HCT116 (cell line): ENCODE results near the gene FSD1L. TPM values are rescaled to one million over a fixed set of nuclear protein-coding genes. Genes with fewer than 3 reads are reported as not detected.

Experiments
- ATAC-seq: fragments of 200-7000 bp; cut with Tn5 transposase; 2 replicates; pipeline ENCODE4 v1.9.1; 2020; ENCODE audit warnings: mild to moderate bottlenecking, moderate library complexity
- BruUV-seq: library from RNA; stranded (reverse); fragments of 400-500 nt; replicated peaks from 2 replicates; lab custom pipeline; 2021; lab: Mats Ljungman, UMichigan
- CTCF ChIA-PET: fragments of 300-600 bp; sonication (Branson Sonifier 250); formaldehyde crosslinking; loops from one replicate; lab custom pipeline; 2021; ENCODE audit warnings: antibody characterized with exemption; lab: Charles Lee
- POLR2A ChIA-PET: fragments of 300-600, 350-600 bp; sonication (Branson Sonifier 250); formaldehyde crosslinking; loops from one replicate; lab custom pipeline; 2021; ENCODE audit warnings: antibody characterized with exemption; lab: Charles Lee
- RAD21 ChIA-PET, 2 experiments: fragments of 300-600 bp; sonication (Branson Sonifier 250); formaldehyde crosslinking; loops; one replicate each; lab custom pipeline; 2023; ENCODE audit warnings: low total read pairs in 2 of 2; ENCODE audit not compliant: uncharacterized antibody in 2 of 2, unreplicated experiment in 2 of 2, low non-redundant PET in 1 of 2; lab: Charles Lee
- DNase-seq: peaks from one replicate; pipeline ENCODE4 v3.0.0-alpha.2; 2010; ENCODE audit warnings: low read depth, low spot score
- H2AFZ ChIP-seq: fragments of 200-600 bp; shearing (Covaris generic), sonication (generic); 2 replicates; pipeline ENCODE4 v1.6.1; 2017; ENCODE audit warnings: low read depth, mixed run types, mixed read lengths, antibody characterized with exemption, low read length; ENCODE audit not compliant: poor library complexity, severe bottlenecking
- H3K27ac ChIP-seq: 2 replicates; pipeline ENCODE4 v1.5.1; 2012; ENCODE audit warnings: low read depth, low read length
- H3K27me3 ChIP-seq: fragments of 200-600 bp; sonication (generic); 2 replicates; pipeline ENCODE4 v1.6.1; 2016; ENCODE audit warnings: mixed run types, low read length, mixed read lengths; ENCODE audit not compliant: insufficient read depth
- H3K36me3 ChIP-seq, 2 experiments: fragments of 200-500 bp in 1 of 2; fragments of 200-600 bp in 1 of 2; sonication (Bioruptor generic) in 1 of 2; sonication (generic) in 1 of 2; 2 replicates each; pipeline versions ENCODE4 v1.5.1 to v1.6.1; 2014 to 2016; ENCODE audit warnings: low read length in 2 of 2, inconsistent platforms in 1 of 2, mixed read lengths in 1 of 2, mixed run types in 1 of 2; ENCODE audit not compliant: insufficient read depth in 2 of 2, control insufficient read depth in 1 of 2
- H3K4me1 ChIP-seq, 2 experiments: fragments of 200-600 bp in 1 of 2; sonication (generic) in 1 of 2; 2 replicates each; pipeline versions ENCODE4 v1.5.1 to v1.6.1; 2012 to 2017; ENCODE audit warnings: low read length in 2 of 2, inconsistent platforms in 1 of 2, mild to moderate bottlenecking in 1 of 2, mixed read lengths in 1 of 2, mixed run types in 1 of 2, moderate library complexity in 1 of 2; ENCODE audit not compliant: insufficient read depth in 2 of 2, control insufficient read depth in 1 of 2
- H3K4me2 ChIP-seq: fragments of 200-600 bp; sonication (generic); 2 replicates; pipeline ENCODE4 v1.6.1; 2017; ENCODE audit warnings: mixed run types, low read length, mixed read lengths
- H3K4me3 ChIP-seq, 2 experiments: fragments of 200-600 bp in 1 of 2; sonication (generic) in 1 of 2; replicated peaks in 1 of 2; 2 replicates each; pipeline ENCODE4 v1.5.1; 2011 to 2016; ENCODE audit warnings: low read length in 2 of 2, control low read depth in 1 of 2, low read depth in 1 of 2, mild to moderate bottlenecking in 1 of 2, mixed read lengths in 1 of 2, mixed run types in 1 of 2
- H3K79me2 ChIP-seq: fragments of 200-600 bp; sonication (generic); 2 replicates; pipeline ENCODE4 v1.6.1; 2017; ENCODE audit warnings: mild to moderate bottlenecking, mixed run types, low read length, moderate library complexity, mixed read lengths; ENCODE audit not compliant: insufficient read depth
- H3K9ac ChIP-seq: fragments of 200-600 bp; sonication (generic); 2 replicates; pipeline ENCODE4 v1.6.1; 2016; ENCODE audit warnings: low read length, mixed read lengths
- H3K9me2 ChIP-seq: fragments of 200-600 bp; sonication (generic), shearing (Covaris generic); 2 replicates; pipeline ENCODE4 v1.6.1; 2017; ENCODE audit warnings: mixed run types, mild to moderate bottlenecking, moderate library complexity; ENCODE audit not compliant: insufficient read depth
- H3K9me3 ChIP-seq, 2 experiments: fragments of 200-500 bp in 1 of 2; fragments of 200-600 bp in 1 of 2; sonication (Bioruptor generic) in 1 of 2; sonication (generic) in 1 of 2; 2 replicates each; pipeline ENCODE4 v1.6.1; 2014 to 2017; ENCODE audit warnings: low read length in 2 of 2, mixed read lengths in 2 of 2, inconsistent platforms in 1 of 2, low read depth in 1 of 2, mild to moderate bottlenecking in 1 of 2, mixed run types in 1 of 2, moderate library complexity in 1 of 2; ENCODE audit not compliant: control insufficient read depth in 1 of 2, insufficient read depth in 1 of 2
- H4K20me1 ChIP-seq: fragments of 200-600 bp; sonication (generic), shearing (Covaris generic); 2 replicates; pipeline ENCODE4 v1.6.1; 2017; ENCODE audit warnings: mixed run types, mild to moderate bottlenecking, moderate library complexity; ENCODE audit not compliant: insufficient read depth
- CBX3 ChIP-seq: IDR thresholded peaks from 2 replicates; pipeline ENCODE4 v1.6.1; 2012; ENCODE audit warnings: low read depth
- EGR1 ChIP-seq: IDR thresholded peaks from 2 replicates; pipeline ENCODE4 v1.6.1; 2012; ENCODE audit warnings: low read depth
- ELF1 ChIP-seq: IDR thresholded peaks from 2 replicates; pipeline ENCODE4 v1.6.1; 2012; ENCODE audit warnings: low read depth, borderline replicate concordance
- EZH2 ChIP-seq: fragments of 200-600 bp; sonication (generic); IDR thresholded peaks from 2 replicates; pipeline ENCODE4 v1.6.1; 2017; ENCODE audit warnings: antibody characterized with exemption, mixed run types
- EZH2phosphoT487 ChIP-seq: fragments of 200-600 bp; IDR thresholded peaks from 2 replicates; pipeline ENCODE4 v1.6.1; 2018; ENCODE audit warnings: antibody characterized with exemption, borderline replicate concordance
- FOSL1 ChIP-seq: IDR thresholded peaks from 2 replicates; pipeline ENCODE4 v1.6.1; 2012; ENCODE audit warnings: low read depth
- POLR2A ChIP-seq: IDR thresholded peaks from 2 replicates; pipeline ENCODE4 v1.7.0; 2011; ENCODE audit warnings: borderline replicate concordance; ENCODE audit not compliant: insufficient read depth, insufficient read length; ENCODE audit errors: extremely low read depth
- RAD21 ChIP-seq: IDR thresholded peaks from 2 replicates; pipeline ENCODE4 v1.6.1; 2012; ENCODE audit warnings: low read depth, mild to moderate bottlenecking
- SIN3A ChIP-seq: IDR thresholded peaks from 2 replicates; pipeline ENCODE4 v1.6.1; 2012; ENCODE audit warnings: low read depth
- SP1 ChIP-seq: IDR thresholded peaks from 2 replicates; pipeline ENCODE4 v1.6.1; 2012; ENCODE audit warnings: low read depth
- YY1 ChIP-seq: IDR thresholded peaks from 2 replicates; pipeline ENCODE4 v1.6.1; 2011; ENCODE audit warnings: low read length, low read depth, moderate library complexity, mild to moderate bottlenecking; ENCODE audit not compliant: insufficient replicate concordance; ENCODE audit errors: extremely low read depth
- ZFX ChIP-seq: fragments of 450-650 bp; IDR thresholded peaks from 2 replicates; pipeline ENCODE4 v1.6.1; 2017
- ZNF274 ChIP-seq: fragments of 200-500 bp; sonication (Bioruptor generic); IDR thresholded peaks from 2 replicates; pipeline ENCODE4 v1.6.1; 2014; ENCODE audit warnings: mild to moderate bottlenecking, low read depth, low read length, inconsistent platforms
- intact Hi-C: fragments of 100-400 bp; cut with micrococcal nuclease; formaldehyde crosslinking; loops from 2 replicates; pipeline ENCODE4 v1.10.0; 2022
- total RNA-seq: library from RNA; stranded (reverse); gene quantifications from one replicate; pipeline ENCODE4 v1.2.1, GENCODE V29; 2021; ENCODE audit not compliant: unreplicated experiment
- TF ChIP-seq, protein P1 (sequence below): IDR thresholded peaks from 2 replicates; pipeline ENCODE4 v1.6.1; 2011; ENCODE audit warnings: mild to moderate bottlenecking, low read length, moderate library complexity; ENCODE audit not compliant: insufficient replicate concordance; ENCODE audit errors: extremely low read depth
- TF ChIP-seq, protein P2 (sequence below): IDR thresholded peaks from 2 replicates; pipeline ENCODE4 v1.6.1; 2012; ENCODE audit warnings: low read depth

The FSD1L gene
- total RNA-seq, 1 experiment from 2014 or later, result 5.5 TPM

DNA sequence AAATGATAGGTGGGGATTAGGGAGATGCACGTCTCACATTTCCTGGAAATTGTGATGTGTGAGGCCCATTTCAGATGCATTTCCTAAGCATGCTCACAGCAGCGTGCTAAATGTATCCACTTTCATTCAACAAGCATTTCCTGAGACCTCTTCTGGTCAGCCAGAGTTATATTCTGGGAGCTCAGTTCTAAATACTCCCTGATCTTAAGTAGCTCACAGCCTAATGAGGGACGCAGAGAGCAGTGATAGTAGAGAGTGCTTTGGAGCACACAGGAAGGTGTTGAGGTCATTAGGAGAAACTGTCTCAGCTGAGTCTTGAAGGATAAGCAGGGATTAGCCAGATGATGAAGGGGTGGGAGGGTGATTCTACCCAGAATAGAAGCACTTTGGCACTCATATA, 46.2 kb upstream of the FSD1L start:
- POLR2A ChIA-PET, result no interaction called here

DNA sequence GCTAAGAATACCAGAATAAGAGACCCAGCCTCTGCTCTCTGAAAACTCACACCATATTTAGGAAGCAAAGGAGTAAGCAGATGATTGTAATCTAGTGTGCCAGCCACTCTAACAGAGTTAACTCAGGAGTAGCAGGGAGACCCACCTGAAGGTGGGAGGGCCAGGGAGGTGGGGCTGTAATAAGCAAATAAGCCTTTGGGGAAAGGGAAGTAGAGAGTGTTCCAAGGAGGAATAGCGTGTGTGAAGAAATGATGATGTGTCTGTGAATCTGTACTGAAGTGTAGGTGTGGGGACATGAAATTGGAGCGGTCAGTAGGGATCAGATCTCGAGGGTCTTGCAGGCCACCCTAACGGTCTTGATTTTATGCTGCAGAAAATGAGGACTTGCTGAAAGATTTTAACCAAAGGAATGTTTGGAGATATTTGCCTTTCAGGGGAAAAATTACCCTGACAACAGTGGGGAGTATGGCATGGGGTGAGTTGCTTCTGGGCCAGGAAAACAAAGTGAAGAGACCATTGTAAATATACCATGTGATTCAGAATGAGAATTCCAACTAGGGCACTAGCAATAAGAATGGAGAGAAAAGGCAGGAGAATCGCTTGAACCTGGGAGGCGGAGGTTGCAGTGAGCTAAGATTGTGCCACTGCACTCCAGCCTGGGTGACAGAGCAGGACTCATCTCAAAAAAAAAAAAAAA, 44.1 kb upstream of the FSD1L start:
- no peak overlapping the region for H3K9ac ChIP-seq
- H3K9me3 ChIP-seq, result no peaks in the 10 kb centered on the region
- no peak overlapping the region for H2AFZ ChIP-seq
- H3K36me3 ChIP-seq, result no peaks in the 10 kb centered on the region
- ChIA-PET CTCF (interaction anchor here (0.6 kb wide), 1 partner anchor 287 kb away, joined by 3 read pairs; no protein-coding TSS in a partner anchor), POLR2A (no interaction called here)
- no TSS peak for BruUV-seq
- intact Hi-C loops, result no loop called here
- H3K4me1 ChIP-seq, result no peaks in the 10 kb centered on the region
- TF ChIP-seq, protein P1, sequence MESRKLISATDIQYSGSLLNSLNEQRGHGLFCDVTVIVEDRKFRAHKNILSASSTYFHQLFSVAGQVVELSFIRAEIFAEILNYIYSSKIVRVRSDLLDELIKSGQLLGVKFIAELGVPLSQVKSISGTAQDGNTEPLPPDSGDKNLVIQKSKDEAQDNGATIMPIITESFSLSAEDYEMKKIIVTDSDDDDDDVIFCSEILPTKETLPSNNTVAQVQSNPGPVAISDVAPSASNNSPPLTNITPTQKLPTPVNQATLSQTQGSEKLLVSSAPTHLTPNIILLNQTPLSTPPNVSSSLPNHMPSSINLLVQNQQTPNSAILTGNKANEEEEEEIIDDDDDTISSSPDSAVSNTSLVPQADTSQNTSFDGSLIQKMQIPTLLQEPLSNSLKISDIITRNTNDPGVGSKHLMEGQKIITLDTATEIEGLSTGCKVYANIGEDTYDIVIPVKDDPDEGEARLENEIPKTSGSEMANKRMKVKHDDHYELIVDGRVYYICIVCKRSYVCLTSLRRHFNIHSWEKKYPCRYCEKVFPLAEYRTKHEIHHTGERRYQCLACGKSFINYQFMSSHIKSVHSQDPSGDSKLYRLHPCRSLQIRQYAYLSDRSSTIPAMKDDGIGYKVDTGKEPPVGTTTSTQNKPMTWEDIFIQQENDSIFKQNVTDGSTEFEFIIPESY, result no peak
- TF ChIP-seq SP1 (no peak), FOSL1 (no peak), CBX3 (no peak), ZNF274 (no peak), YY1 (no peak), RAD21 (no peak), EZH2 (no peak), ZFX (no peak), EGR1 (no peak), EZH2phosphoT487 (no peak), ELF1 (no peak), SIN3A (no peak)
- TF ChIP-seq, protein P2, sequence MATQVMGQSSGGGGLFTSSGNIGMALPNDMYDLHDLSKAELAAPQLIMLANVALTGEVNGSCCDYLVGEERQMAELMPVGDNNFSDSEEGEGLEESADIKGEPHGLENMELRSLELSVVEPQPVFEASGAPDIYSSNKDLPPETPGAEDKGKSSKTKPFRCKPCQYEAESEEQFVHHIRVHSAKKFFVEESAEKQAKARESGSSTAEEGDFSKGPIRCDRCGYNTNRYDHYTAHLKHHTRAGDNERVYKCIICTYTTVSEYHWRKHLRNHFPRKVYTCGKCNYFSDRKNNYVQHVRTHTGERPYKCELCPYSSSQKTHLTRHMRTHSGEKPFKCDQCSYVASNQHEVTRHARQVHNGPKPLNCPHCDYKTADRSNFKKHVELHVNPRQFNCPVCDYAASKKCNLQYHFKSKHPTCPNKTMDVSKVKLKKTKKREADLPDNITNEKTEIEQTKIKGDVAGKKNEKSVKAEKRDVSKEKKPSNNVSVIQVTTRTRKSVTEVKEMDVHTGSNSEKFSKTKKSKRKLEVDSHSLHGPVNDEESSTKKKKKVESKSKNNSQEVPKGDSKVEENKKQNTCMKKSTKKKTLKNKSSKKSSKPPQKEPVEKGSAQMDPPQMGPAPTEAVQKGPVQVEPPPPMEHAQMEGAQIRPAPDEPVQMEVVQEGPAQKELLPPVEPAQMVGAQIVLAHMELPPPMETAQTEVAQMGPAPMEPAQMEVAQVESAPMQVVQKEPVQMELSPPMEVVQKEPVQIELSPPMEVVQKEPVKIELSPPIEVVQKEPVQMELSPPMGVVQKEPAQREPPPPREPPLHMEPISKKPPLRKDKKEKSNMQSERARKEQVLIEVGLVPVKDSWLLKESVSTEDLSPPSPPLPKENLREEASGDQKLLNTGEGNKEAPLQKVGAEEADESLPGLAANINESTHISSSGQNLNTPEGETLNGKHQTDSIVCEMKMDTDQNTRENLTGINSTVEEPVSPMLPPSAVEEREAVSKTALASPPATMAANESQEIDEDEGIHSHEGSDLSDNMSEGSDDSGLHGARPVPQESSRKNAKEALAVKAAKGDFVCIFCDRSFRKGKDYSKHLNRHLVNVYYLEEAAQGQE, result no peak
- TF ChIP-seq, all 23 proteins: peak for 0
- no peak for DNase-seq
- Histone ChIP-seq H3K4me3 (no peak overlapping the region), H3K27ac (no peak overlapping the region), H4K20me1 (no peaks in the 10 kb centered on the region), H3K27me3 (no peaks in the 10 kb centered on the region), H3K79me2 (no peaks in the 10 kb centered on the region), H3K4me2 (no peak overlapping the region), H3K9me2 (no peaks in the 10 kb centered on the region)
- RAD21 ChIA-PET, result no interaction called here
- ATAC-seq, result no peak

More for the DNA sequence above, 46.2 kb upstream of the FSD1L start:
- DNase-seq (no peak), ATAC-seq (no peak)
- H3K79me2 ChIP-seq, result no peaks in the 10 kb centered on the region
- no peak overlapping the region for H3K9ac ChIP-seq
- no peaks in the 10 kb centered on the region for H4K20me1 ChIP-seq
- H3K9me2 ChIP-seq, result no peaks in the 10 kb centered on the region
- H3K36me3 ChIP-seq, result no peaks in the 10 kb centered on the region
- no peak overlapping the region for H3K27ac ChIP-seq
- H3K27me3 ChIP-seq, result no peaks in the 10 kb centered on the region
- H2AFZ ChIP-seq, result no peak overlapping the region
- no peak overlapping the region for H3K4me2 ChIP-seq
- H3K9me3 ChIP-seq, result no peaks in the 10 kb centered on the region
- BruUV-seq, result no TSS peak
- ChIA-PET CTCF (interaction anchor here (0.6 kb wide), 1 partner anchor 19 kb away, joined by 3 read pairs; no protein-coding TSS in a partner anchor), RAD21 (no interaction called here)
- TF ChIP-seq POLR2A (no peak), RAD21 (peak; percentile 12; the same call in 1 of the 2 replicates)
- no peaks in the 10 kb centered on the region for H3K4me1 ChIP-seq
- intact Hi-C loops, result no loop called here
- H3K4me3 ChIP-seq, result no peak overlapping the region
